ENCODE measurements around the gene SPINK8. TPM values are rescaled to one million over a fixed set of nuclear protein-coding genes. Genes with fewer than 3 reads are reported as not detected.
A peak's percentile ranks its signal among the peaks of the same experiment; 100 is the strongest.

Gene SPINK8
- total RNA-seq, 1 experiment from 2014 or later: not detected

- POLR2A ChIA-PET (ENCODE audit: unreplicated experiment): interaction anchor here (0.6 kb wide), 1 partner anchor 382 kb away, joined by 4 read pairs; no protein-coding TSS in a partner anchor
Observed at GRCh38 chr3:48306290-48306689, 27.2 kb downstream of the SPINK8 start.

GRCh38 chr3:48305396-48305795 lies 28.1 kb downstream of the SPINK8 start:
- no peak overlapping the region for H3K9ac ChIP-seq (ENCODE audit: low read length)
- no peaks in the 10 kb centered on the region for H3K9me3 ChIP-seq (ENCODE audit: low read length)
- ChIA-PET CTCF (interaction anchor here (0.7 kb wide), 1 partner anchor 131 kb away, joined by 4 read pairs; no protein-coding TSS in a partner anchor), POLR2A (ENCODE audit: unreplicated experiment) (interaction anchor here (0.6 kb wide), 1 partner anchor 382 kb away, joined by 4 read pairs; no protein-coding TSS in a partner anchor)
- H3F3A ChIP-seq (ENCODE audit: low read length, unreplicated experiment): no peaks in the 10 kb centered on the region
- H2AFZ ChIP-seq (ENCODE audit: low read length): no peak overlapping the region
- ATAC-seq (no peak), DNase-seq (peak; percentile 10)
- H4K20me1 ChIP-seq (ENCODE audit: low read length): no peaks in the 10 kb centered on the region
- H3K27ac ChIP-seq (ENCODE audit: low read length): no peak overlapping the region
- no peak overlapping the region for H3K4me2 ChIP-seq (ENCODE audit: low read length)
- BruUV-seq (replicated peaks): no TSS peak
- H3K9me2 ChIP-seq (replicated peaks; ENCODE audit: low read length): no peaks in the 10 kb centered on the region
- peaks cover 9% of the 10 kb centered on the region for H3K4me1 ChIP-seq (ENCODE audit: insufficient read depth, low read length)
- H3K79me2 ChIP-seq (ENCODE audit: low read length): peaks cover 15% of the 10 kb centered on the region
- no peaks in the 10 kb centered on the region for H3K36me3 ChIP-seq (ENCODE audit: low read depth, low read length)
- H3K4me3 ChIP-seq (ENCODE audit: low read length): no peak overlapping the region
- TF ChIP-seq EZH2phosphoT487 (IDR thresholded peaks at IDR 0.05; ENCODE audit: borderline replicate concordance, low read length): no peak
- TF ChIP-seq EZH2 (IDR thresholded peaks at IDR 0.05; ENCODE audit: low read length, unreplicated experiment): no peak
- no peak for TF ChIP-seq CTCF (conservative IDR thresholded peaks at IDR 0.05; ENCODE audit: low read depth, low read length)
- H3K27me3 ChIP-seq (ENCODE audit: low read length): no peaks in the 10 kb centered on the region
- intact Hi-C loops (cut with micrococcal nuclease): no loop called here

More at GRCh38 chr3:48306290-48306689, 27.2 kb downstream of the SPINK8 start:
- no peaks in the 10 kb centered on the region for H3K36me3 ChIP-seq (ENCODE audit: low read depth, low read length)
- H4K20me1 ChIP-seq (ENCODE audit: low read length): no peaks in the 10 kb centered on the region
- peaks cover 6% of the 10 kb centered on the region for H3K4me1 ChIP-seq (ENCODE audit: insufficient read depth, low read length)
- H3K4me3 ChIP-seq (ENCODE audit: low read length): no peak overlapping the region
- no peaks in the 10 kb centered on the region for H3K9me2 ChIP-seq (replicated peaks; ENCODE audit: low read length)
- intact Hi-C loops (cut with micrococcal nuclease): no loop called here
- TF ChIP-seq EZH2 (IDR thresholded peaks at IDR 0.05; ENCODE audit: low read length, unreplicated experiment) (no peak), EZH2phosphoT487 (IDR thresholded peaks at IDR 0.05; ENCODE audit: borderline replicate concordance, low read length) (no peak), CTCF (conservative IDR thresholded peaks at IDR 0.05; ENCODE audit: low read depth, low read length) (no peak)
- no peaks in the 10 kb centered on the region for H3F3A ChIP-seq (ENCODE audit: low read length, unreplicated experiment)
- H3K4me2 ChIP-seq (ENCODE audit: low read length): no peak overlapping the region
- no peaks in the 10 kb centered on the region for H3K9me3 ChIP-seq (ENCODE audit: low read length)
- H3K27me3 ChIP-seq (ENCODE audit: low read length): no peaks in the 10 kb centered on the region
- peaks cover 8% of the 10 kb centered on the region for H3K79me2 ChIP-seq (ENCODE audit: low read length)
- ATAC-seq (no peak), DNase-seq (no peak)
- H3K27ac ChIP-seq (ENCODE audit: low read length): no peak overlapping the region
- no peak overlapping the region for H2AFZ ChIP-seq (ENCODE audit: low read length)
- H3K9ac ChIP-seq (ENCODE audit: low read length): no peak overlapping the region
- CTCF ChIA-PET: interaction anchor here (0.7 kb wide), 1 partner anchor 130 kb away, joined by 4 read pairs; no protein-coding TSS in a partner anchor
- no TSS peak for BruUV-seq (replicated peaks)

GRCh38 chr3:48303021-48303420 lies 30.4 kb downstream of the SPINK8 start:
- peaks cover 2% of the 10 kb centered on the region; the same call in 1 of the 2 replicates for H3K36me3 ChIP-seq (ENCODE audit: low read depth, low read length)
- no peak overlapping the region for H3K27ac ChIP-seq (ENCODE audit: low read length)
- DNase-seq: no peak
- H3K79me2 ChIP-seq (ENCODE audit: low read length): peaks cover 32% of the 10 kb centered on the region
- POLR2A ChIA-PET (ENCODE audit: unreplicated experiment): no interaction called here
- H3K9ac ChIP-seq (ENCODE audit: low read length): no peak overlapping the region
- no peak overlapping the region for H3K4me3 ChIP-seq (ENCODE audit: low read length)
- no peaks in the 10 kb centered on the region for H3K27me3 ChIP-seq (ENCODE audit: low read length)
- ATAC-seq: no peak
- H3K9me2 ChIP-seq (replicated peaks; ENCODE audit: low read length): no peaks in the 10 kb centered on the region
- no peaks in the 10 kb centered on the region for H3K9me3 ChIP-seq (ENCODE audit: low read length)
- no peaks in the 10 kb centered on the region for H3F3A ChIP-seq (ENCODE audit: low read length, unreplicated experiment)
- TF ChIP-seq CTCF (conservative IDR thresholded peaks at IDR 0.05; ENCODE audit: low read depth, low read length) (no peak), EZH2phosphoT487 (IDR thresholded peaks at IDR 0.05; ENCODE audit: borderline replicate concordance, low read length) (no peak), EZH2 (IDR thresholded peaks at IDR 0.05; ENCODE audit: low read length, unreplicated experiment) (no peak)
- H2AFZ ChIP-seq (ENCODE audit: low read length): no peak overlapping the region
- no peak overlapping the region for H3K4me2 ChIP-seq (ENCODE audit: low read length)
- H3K4me1 ChIP-seq (ENCODE audit: insufficient read depth, low read length): peaks cover 17% of the 10 kb centered on the region
- intact Hi-C loops (cut with micrococcal nuclease): no loop called here
- CTCF ChIA-PET: no interaction called here
- no peaks in the 10 kb centered on the region for H4K20me1 ChIP-seq (ENCODE audit: low read length)
- BruUV-seq (replicated peaks): no TSS peak
